Astrocyte of the spinal cord (primary cell): ENCODE results near the gene COL4A2.

Experiments
- DNase-seq: peaks from one replicate; pipeline ENCODE4 v3.0.0; 2011; ENCODE audit warnings: low read depth, low spot score
- H3K4me3 ChIP-seq: 2 replicates; pipeline ENCODE4 v1.5.1; 2011; ENCODE audit warnings: low read depth, mild to moderate bottlenecking, low read length, moderate library complexity
- in situ Hi-C: cut with HindIII; loops from 2 replicates; pipeline ENCODE4 v1.10.0; 2017; ENCODE audit warnings: low sequenced_read_pairs
- TF ChIP-seq, protein P1 (sequence below): IDR thresholded peaks from 2 replicates; pipeline ENCODE4 v1.5.1; 2012; ENCODE audit warnings: low read depth, mild to moderate bottlenecking, low read length, inconsistent platforms

Gene COL4A2

DNA sequence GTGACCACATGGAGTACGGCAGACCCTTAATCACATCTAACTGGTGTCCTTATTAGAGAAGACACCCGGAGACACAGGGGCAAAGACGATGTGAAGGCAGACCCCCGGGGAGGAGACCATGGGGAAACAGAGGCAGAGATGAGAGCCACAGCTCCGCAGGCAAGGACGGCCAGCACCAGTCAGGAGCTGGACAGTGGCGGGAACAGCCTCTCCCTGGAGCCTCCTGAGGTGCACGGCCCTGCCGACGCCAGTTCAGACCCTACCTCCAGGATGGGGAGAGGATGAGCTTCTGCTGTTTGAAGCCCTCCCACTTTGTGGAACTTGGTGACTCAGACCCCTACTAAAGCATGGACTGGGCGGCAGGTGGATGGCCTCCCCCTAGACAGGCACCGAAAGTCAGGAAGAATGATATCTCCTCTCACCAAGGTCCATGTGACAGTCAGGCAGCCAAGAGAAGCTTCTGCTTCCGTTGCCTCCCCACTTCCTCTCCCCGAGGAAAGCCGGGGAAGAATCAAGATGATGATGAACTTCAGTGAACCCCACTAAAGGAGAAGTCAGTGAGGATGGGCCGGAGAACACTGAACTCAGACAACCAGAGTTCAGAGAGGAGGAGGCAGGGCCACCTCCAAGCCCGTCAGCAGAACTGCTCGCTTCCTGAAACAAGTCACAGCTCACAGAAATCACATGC lies 229.1 kb downstream of the COL4A2 start:
- TF ChIP-seq, protein P1, sequence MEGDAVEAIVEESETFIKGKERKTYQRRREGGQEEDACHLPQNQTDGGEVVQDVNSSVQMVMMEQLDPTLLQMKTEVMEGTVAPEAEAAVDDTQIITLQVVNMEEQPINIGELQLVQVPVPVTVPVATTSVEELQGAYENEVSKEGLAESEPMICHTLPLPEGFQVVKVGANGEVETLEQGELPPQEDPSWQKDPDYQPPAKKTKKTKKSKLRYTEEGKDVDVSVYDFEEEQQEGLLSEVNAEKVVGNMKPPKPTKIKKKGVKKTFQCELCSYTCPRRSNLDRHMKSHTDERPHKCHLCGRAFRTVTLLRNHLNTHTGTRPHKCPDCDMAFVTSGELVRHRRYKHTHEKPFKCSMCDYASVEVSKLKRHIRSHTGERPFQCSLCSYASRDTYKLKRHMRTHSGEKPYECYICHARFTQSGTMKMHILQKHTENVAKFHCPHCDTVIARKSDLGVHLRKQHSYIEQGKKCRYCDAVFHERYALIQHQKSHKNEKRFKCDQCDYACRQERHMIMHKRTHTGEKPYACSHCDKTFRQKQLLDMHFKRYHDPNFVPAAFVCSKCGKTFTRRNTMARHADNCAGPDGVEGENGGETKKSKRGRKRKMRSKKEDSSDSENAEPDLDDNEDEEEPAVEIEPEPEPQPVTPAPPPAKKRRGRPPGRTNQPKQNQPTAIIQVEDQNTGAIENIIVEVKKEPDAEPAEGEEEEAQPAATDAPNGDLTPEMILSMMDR, result no peak
- no peak overlapping the region for H3K4me3 ChIP-seq
- in situ Hi-C loops, result no loop called here
- no peak for DNase-seq

DNA sequence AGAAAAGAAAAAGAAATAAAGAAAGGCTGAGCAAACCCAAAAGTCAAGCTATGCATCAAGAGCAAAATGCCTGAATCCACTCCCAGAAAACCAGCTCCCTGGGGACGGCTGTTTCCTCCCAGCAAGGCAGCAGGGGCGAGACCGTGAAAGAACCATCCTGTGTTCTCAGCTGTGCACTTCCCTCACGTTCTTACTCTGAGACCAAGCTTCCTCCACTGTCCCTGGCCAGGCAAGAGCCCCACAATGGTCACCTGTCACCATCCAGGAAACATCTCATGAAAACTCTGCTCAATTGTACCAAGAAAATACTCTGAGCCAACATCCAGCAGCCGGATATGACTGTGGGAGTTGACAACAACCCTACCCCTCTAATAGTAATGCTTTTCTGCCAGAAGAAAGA lies 231.5 kb downstream of the COL4A2 start:
- in situ Hi-C loops, result no loop called here

DNA sequence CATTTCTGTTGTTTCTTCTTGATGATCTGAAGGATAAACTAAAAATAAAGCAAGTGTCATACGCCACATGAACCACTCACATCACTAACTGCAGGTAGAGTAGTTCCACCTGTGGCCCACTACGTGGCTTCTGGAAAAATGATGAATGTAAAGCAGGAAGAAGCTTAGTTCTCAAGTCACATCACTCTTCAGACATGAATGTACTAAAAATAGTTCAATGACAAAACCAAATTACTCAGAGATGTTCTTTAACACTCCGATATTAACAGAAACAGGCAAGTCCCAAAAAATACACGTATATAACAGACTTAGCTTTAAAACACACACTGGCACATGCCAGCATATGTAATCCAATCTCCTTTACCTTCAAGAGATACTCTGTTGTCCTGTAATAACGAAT lies 232.8 kb downstream of the COL4A2 start:
- no peak overlapping the region for H3K4me3 ChIP-seq
- in situ Hi-C loops, result no loop called here
- TF ChIP-seq, protein P1, result no peak
- no peak for DNase-seq

More for the DNA sequence above, 231.5 kb downstream of the COL4A2 start:
- no peak overlapping the region for H3K4me3 ChIP-seq
- no peak for DNase-seq
- TF ChIP-seq, protein P1, result no peak

DNA sequence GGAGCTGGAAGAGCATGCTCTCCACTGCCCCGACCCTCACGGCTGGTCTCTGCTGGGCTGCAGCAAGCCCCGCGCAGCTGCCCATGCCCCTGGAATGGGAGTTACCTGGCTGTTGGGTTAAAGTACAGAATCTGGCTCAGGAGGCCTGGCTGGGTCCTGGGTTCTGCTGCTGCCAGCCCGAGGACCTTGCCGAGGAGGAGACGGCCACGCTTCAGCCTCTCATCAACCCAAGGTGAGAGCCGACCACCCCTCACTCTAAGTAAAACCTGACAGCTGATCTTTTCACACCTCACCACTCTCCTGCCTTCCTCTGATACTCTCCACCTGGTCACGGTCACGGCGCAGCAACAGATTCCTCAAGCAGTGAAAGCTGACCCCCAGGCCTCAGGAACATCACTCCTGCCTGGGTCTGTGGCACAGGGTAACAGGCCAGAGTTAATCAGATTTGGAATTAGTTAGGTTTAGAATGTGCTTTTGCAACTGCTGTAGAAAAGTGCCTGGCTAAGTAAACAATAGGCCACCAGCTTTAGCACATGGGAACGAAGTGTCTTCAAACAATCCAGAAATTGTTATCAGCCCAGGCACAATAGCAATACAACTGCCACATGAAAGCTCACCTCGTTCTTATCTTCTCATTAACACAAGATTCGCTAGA lies 233.9 kb downstream of the COL4A2 start:
- H3K4me3 ChIP-seq, result no peak overlapping the region
- TF ChIP-seq, protein P1, result no peak
- no peak for DNase-seq
- in situ Hi-C loops, result no loop called here

DNA sequence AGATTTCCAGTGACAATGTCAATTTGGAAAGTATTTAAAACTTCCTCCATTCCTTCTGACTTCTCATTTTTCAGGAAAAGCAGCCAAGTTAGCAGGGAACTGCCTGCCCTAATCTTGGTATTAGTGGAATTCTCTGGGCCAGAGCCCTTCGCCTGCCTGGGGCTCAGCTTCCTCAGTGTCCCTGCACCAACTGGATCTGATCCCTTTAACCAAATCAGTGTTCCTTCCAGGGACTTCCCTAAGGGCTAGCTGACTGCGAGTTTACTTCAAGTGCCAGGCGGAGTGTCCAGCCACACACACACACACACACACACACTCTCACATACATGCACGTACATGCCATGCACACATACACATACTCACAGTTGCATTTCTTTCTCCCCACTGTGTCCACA lies 234.4 kb downstream of the COL4A2 start:
- no peak for DNase-seq
- no peak overlapping the region for H3K4me3 ChIP-seq
- TF ChIP-seq, protein P1, result no peak
- in situ Hi-C loops, result no loop called here

DNA sequence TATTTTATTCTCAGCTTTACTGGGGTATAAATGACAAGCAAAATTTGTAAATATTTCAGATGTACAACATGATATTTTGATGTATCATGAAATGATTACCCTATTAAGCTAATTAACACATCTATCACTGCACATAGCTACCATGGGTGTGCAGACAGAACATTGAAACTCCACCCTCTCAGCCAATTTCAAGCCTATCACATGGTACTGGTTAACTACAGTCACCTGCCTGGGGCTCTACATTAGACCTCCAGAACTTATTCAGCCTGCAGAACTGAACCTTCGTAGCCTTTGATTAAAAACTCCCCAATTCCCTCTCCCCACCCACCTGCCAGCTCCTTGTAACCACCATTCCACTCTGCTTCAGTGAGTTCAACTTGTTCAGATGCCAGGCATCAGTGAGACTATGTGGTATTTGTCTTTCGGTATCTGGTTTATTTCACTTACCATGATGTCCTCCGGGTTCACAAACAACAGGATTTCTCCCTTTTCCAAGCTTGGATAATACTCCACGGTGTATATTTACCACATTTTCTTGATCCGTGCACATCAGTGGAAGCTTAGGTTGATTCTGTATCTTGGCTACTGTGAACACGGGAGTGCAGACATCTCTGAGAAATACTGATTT lies 235.2 kb downstream of the COL4A2 start:
- DNase-seq, result no peak
- in situ Hi-C loops, result no loop called here
- TF ChIP-seq, protein P1, result no peak
- H3K4me3 ChIP-seq, result no peak overlapping the region
